CD4-positive, alpha-beta T cell treated with Interleukin-6 for 4 hours (primary cell): ENCODE results near the gene OR4D11.

Experiments used
- DNase-seq: peaks from one replicate; pipeline ENCODE4 v3.0.0-alpha.2; 2020; ENCODE audit warnings: mixed read lengths

The OR4D11 gene

GRCh38 chr11:59550368-59550841 lies 47.0 kb downstream of the OR4D11 start:
- peak; percentile 88 for DNase-seq

- DNase-seq, result peak; percentile 78
Observed at GRCh38 chr11:59550842-59551658, 47.7 kb downstream of the OR4D11 start.

GRCh38 chr11:59551659-59552521 lies 48.5 kb downstream of the OR4D11 start:
- DNase-seq, result no peak

DNA sequence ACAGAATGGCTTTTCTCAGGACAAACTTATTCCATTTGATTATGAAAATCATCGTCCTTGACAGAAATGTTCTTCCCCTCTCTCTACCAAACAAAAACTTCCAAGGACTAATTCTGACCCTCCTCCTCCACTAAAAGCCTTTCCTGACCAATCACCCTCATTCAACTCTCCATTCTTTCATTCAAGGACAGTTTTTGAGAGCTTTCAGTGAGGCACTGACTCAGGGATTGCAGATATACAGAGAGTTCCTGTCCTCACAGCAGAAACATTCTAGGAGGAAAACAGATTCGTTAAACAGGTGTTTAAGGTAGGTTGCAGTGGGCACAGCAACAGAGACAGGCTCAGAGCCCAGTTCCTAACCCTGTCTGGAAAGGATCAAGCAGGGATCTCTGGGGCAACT lies 49.5 kb downstream of the OR4D11 start:
- no peak for DNase-seq

DNA sequence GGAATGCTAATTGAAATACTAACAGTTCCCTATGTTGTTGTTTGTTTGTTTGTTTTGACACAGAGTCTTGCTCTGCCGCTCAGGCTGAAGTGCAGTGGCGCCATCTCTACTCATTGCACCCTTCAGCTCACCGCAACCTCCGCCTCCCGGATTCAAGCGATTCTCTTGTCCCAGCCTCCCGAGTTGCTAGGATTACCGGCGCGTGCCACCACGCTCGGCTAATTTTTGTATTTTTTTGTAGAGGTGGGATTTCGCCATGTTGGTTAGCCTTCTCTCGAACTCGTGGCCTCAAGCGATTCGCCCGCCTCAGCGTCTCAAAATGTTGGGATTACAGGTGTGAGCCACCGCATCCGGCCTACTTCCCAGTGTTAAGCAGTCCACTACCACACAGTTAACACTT lies 49.9 kb downstream of the OR4D11 start:
- DNase-seq, result no peak
